ENCODE data around the gene ERCC1. TPM values are rescaled to one million over a fixed set of nuclear protein-coding genes. Genes with fewer than 3 reads are reported as not detected.
"Not testable (repeated sequence)": the region's sequence is repeated elsewhere in the genome, so short reads cannot be mapped to it uniquely, and the experiment has no call there.

Gene ERCC1
- total RNA-seq, 1 donor from 2014 or later = 25.8 TPM

GRCh38 chr19:45455707-45456499 is 32.2 kb upstream of the ERCC1 start:
- DNase-seq (ENCODE audit: low spot score) = peak; percentile 83
- ATAC-seq = peak; percentile 87

GRCh38 chr19:45451850-45452387 is 28.2 kb upstream of the ERCC1 start:
- ATAC-seq = no peak
- no peak for DNase-seq (ENCODE audit: low spot score)

GRCh38 chr19:45451131-45451849 is 27.6 kb upstream of the ERCC1 start:
- ATAC-seq (no peak), DNase-seq (ENCODE audit: low spot score) (no peak)

DNA sequence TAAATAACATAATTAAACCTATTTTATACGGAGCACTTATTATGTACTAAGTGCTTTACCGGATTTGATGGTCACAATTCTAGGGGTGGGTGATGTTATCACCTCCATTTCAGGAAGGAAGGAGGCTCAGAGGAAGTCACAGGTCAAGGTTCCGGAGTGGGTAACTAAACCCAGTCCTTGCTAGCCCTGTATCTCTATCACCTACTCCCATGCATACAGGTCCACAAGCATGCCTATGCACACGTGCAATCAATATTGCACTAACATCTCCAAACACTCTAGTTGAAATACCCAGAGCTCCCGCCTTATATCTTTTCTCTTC is 26.3 kb upstream of the ERCC1 start:
- peak; percentile 4 for ATAC-seq
- DNase-seq (ENCODE audit: low spot score) = no peak

GRCh38 chr19:45448887-45449299 is 25.2 kb upstream of the ERCC1 start:
- DNase-seq (ENCODE audit: low spot score) = no peak
- no peak for ATAC-seq

DNA sequence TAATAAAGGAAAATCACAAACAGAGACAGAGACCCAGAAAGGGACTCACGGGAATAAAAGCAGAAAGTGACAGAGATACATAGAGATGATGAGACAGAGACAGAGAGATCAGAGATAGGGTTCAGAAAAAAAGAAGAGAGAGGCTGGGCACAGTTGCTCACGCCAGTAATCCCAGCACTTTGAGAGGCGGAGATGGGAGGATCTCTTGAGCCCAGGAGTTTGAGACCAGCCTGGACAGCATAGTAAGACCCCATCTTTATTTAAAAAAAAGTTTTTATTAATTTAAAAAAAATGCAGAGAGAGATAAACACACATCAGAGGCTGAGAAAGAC is 24.7 kb upstream of the ERCC1 start:
- no peak for DNase-seq (ENCODE audit: low spot score)
- ATAC-seq = no peak

DNA sequence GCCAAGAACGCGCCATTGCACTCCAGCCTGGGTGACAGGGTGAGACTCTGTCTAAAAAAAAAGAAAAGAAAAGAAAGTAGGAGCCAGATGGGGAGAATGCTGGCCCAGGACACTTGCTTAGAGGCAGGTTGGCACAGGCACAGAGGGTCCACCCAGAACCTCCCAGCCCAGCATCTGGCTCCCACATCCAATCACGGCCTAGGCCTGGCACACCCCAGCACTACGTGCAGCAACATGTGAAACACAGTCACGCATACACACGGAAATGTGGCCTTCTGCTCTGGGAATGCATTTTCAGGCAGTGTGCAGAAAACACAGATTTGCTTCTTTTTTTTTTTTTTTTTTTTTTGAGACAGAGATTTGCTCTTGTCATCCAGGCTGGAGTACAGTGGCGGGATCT is 23.2 kb upstream of the ERCC1 start:
- no peak for DNase-seq (ENCODE audit: low spot score)
- no peak for ATAC-seq

DNA sequence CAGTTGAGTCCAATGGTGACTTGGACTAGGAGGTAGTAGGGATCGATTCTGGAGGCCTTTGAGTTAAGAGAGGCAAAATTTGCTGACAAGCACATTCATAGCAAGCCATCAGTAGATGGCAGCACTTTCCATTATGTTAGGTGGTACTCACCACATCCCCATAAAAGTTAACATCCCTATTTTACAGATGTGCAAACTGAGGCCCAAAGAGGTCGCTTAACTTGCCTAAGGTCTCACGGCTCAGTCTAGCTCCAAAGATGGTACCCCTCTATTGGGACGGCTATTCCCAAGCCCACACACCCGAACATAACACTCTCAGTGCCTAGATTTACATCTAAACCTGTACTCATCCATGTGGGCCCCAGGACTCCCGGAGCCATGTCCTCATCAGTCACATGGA is 22.6 kb upstream of the ERCC1 start:
- DNase-seq (ENCODE audit: low spot score) (no peak), ATAC-seq (no peak)

GRCh38 chr19:45445139-45445538 is 21.4 kb upstream of the ERCC1 start:
- ATAC-seq = no peak
- no peak for DNase-seq (ENCODE audit: low spot score)

DNA sequence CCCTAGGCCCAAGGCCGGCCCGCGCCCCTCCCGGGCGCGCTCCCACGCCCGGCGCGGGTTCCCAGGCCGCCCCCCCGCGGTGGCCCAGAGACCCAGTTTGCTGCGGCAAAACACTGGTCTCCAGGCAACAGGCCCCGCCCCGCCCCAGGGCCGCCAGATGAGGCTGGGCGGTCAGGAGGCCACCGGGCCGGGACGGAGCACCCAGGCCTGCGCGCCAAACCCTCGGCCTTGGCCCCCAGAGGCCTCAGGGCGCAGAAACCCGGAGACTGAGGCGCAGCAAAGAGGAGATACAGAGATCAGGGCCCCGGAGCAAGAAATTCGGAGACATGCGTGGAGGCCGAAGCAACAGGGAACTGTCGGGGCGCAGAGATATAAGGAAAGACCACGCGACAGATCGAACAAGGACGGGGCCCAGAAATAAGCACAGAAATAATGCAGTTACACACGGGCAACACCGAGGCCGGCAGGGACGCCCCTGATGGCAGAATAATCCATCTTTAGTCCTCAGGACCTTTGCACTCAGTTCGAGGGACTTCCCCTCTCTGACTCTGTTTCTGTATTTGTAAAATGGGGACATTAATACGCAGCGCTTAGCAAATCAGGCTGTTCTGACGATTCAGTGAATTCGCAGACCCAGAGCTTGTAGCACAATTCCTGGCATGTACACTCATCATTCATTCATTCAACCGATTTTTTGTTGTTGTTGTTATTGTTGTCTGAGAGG is 20.8 kb upstream of the ERCC1 start:
- peak; percentile 82 for ATAC-seq
- DNase-seq (ENCODE audit: low spot score) = peak; percentile 98

DNA sequence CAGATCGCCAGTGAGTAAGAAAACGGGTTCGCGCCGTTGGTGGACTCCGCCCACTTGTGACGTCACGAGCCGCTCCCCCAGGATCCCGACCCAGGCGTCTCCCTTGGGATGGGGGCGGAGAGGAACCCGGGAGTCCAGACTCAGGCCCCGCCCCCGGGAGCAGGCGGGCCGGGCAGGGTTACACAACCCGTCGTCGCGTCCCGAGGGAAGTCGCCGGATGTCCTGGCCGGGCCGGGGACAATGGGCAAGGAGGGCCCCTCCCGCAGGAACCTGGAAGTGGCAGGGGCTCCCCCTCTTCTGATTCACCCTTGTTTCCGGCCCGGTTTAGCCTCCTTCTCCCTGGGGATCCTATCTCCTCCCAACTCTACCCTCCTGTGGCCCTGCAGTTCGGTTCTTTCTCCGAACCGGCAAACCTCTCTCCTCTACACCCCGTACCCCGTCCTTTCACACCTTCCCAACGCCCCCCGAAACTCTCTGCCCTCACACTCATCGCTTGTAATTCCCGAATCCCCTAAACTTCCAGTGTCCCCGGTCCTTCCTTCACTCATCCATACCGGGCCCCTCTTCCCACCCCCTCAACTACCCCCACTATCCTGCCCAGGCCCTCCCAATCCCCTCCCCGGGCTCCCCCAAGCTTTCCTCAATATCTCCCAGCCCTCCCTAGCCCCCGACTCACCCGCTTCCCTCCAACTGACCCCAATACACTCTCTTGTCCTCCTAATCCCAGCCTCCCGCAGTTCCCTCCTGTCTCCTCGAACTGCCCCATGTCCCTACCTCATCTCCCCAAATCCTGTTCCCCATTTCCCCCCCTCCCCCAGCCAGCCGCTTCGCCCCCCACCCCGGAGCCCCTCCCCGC is 20.0 kb upstream of the ERCC1 start:
- DNase-seq (ENCODE audit: low spot score) = peak; percentile 98
- ATAC-seq = peak; percentile 80

GRCh38 chr19:45442778-45443461 is 19.2 kb upstream of the ERCC1 start:
- ATAC-seq (no peak), DNase-seq (ENCODE audit: low spot score) (peak; percentile 62)

- DNase-seq (ENCODE audit: low spot score) (no peak), ATAC-seq (no peak)
Measured at GRCh38 chr19:45442408-45442777, 18.7 kb upstream of the ERCC1 start.

- no peak for DNase-seq (ENCODE audit: low spot score)
- no peak for ATAC-seq
Measured at GRCh38 chr19:45440873-45441654, 17.3 kb upstream of the ERCC1 start.

DNA sequence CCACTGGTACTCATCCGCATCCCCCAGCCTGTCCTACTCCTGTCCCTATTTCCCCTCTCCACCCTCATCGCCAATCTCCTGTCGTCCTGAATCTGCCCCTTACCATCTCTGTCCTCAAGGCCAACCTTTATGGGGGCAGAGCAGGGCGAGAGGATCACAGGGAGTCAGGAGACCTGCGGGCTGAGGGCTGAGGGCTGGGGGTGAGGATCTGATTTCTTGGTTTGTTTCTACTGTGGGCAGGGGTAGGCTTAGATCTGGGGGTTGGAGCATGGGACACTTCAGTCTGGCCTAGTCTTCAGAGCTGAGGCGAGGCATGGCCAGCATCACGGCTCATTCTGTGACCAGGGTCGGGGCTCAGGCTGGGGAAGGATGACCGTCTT is 16.5 kb upstream of the ERCC1 start:
- DNase-seq (ENCODE audit: low spot score) = no peak
- ATAC-seq = no peak

GRCh38 chr19:45439569-45440258 is 16.0 kb upstream of the ERCC1 start:
- peak; percentile 73 for ATAC-seq
- peak; percentile 79 for DNase-seq (ENCODE audit: low spot score)

GRCh38 chr19:45439190-45439568 is 15.5 kb upstream of the ERCC1 start:
- no peak for ATAC-seq

DNA sequence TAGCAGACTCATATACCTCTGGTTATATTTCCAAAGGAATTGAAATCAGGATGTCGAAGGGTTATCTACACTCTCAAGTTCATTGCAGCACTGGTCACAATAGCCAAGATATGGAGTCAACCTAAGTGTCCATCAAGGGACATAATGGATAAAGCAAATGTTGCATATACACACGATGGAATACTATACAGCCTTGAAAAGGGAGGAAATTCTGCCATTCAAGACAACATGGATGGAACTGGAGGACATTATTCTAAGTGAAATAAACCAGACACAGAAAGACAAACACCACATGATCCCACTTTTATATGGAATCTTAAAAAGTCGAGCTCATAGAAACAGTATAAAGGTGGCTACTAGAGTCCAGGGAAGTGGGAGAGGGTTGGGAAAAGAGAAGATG is 13.6 kb upstream of the ERCC1 start:
- no peak for ATAC-seq
- no peak for DNase-seq (ENCODE audit: low spot score)

More at GRCh38 chr19:45439190-45439568, 15.5 kb upstream of the ERCC1 start:
- DNase-seq (ENCODE audit: low spot score) = no peak

DNA sequence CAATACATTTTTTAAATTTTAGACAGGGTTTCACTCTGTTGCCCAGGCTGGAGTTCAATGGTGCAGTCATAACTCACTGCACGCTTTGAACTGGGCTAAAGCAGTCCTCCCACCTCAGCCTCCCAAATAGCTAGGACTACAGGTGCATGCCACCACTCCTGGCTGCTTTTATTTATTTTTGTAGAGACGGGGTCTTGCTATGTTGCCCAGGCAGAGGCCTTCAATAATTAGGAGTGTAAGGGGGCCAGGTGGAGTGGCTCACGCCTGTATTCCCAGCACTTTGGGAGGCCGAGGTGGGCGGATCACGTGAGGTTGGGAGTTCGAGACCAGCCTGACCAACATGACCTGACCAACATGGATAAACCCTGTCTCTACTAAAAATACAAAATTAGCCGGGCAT is 8.8 kb upstream of the ERCC1 start:
- DNase-seq (ENCODE audit: low spot score); ATAC-seq: not testable (repeated sequence)
